Activated T-cell treated with anti-CD3 and anti-CD28 coated beads, Interleukin-2, amount 50 U/mL, for 72 hours (primary cell): Measurements from ENCODE around the gene PIGK. TPM values are rescaled to one million over a fixed set of nuclear protein-coding genes. Genes with fewer than 3 reads are reported as not detected.

ENCODE experiments used
- ATAC-seq, 2 donors: fragments of 150-1000 bp; cut with Tn5 transposase; replicated peaks in 1 of 2; 2 replicates each; pipeline ENCODE4 v1.10.0; 2021; ENCODE audit warnings: moderate library complexity in 2 of 2, mild to moderate bottlenecking in 1 of 2
- DNase-seq, 2 donors: peaks; one replicate each; pipeline ENCODE4 v3.0.0; 2021 to 2022; ENCODE audit warnings: mixed read lengths in 1 of 2
- H3K27ac Mint-ChIP-seq: one replicate; pipeline ENCODE4 v1.8.0; 2022; ENCODE audit warnings: mild to moderate bottlenecking, moderate library complexity, mixed read lengths
- H3K27me3 Mint-ChIP-seq: one replicate; pipeline ENCODE4 v1.8.0; 2022; ENCODE audit warnings: low read depth, mixed read lengths
- H3K36me3 Mint-ChIP-seq, 2 donors: one replicate each; pipeline ENCODE4 v1.8.0; 2022; ENCODE audit warnings: mixed read lengths in 2 of 2, mild to moderate bottlenecking in 1 of 2; ENCODE audit not compliant: insufficient read depth in 2 of 2
- H3K4me1 Mint-ChIP-seq: one replicate; pipeline ENCODE4 v1.8.0; 2022; ENCODE audit warnings: low read depth, mixed read lengths
- H3K4me3 Mint-ChIP-seq, 2 donors: one replicate each; pipeline ENCODE4 v1.8.0; 2022; ENCODE audit warnings: mild to moderate bottlenecking in 2 of 2, mixed read lengths in 2 of 2, moderate library complexity in 2 of 2
- H3K9me3 Mint-ChIP-seq, 2 donors: one replicate each; pipeline ENCODE4 v1.8.0; 2022; ENCODE audit warnings: mixed read lengths in 2 of 2
- total RNA-seq, 2 donors: library from RNA; stranded (reverse); gene quantifications; one replicate each; pipeline ENCODE4 v1.2.3, GENCODE V29; 2022

Gene PIGK
- total RNA-seq, 2 donors from 2014 or later = 21.3 to 26.4 TPM

DNA sequence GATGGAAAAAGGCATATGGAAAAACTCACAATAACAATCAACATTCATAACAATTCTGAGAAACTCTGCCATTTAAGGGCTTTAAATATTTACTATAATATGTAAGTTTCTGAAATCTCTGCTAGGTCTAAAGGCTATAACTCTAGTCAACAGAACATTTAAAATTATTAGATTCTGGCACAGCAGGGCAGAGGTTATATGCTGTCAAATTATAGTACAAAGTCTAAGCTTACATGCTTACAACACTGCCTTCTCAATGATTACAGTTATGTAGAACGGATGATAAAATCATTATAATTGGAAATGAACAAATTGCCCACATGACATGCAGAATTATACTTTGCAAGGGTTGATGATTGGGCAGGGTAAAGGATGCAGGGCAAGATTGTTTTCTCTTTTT, 97.7 kb downstream of the PIGK start:
- no peaks in the 10 kb centered on the region for H3K27me3 Mint-ChIP-seq
- no peak overlapping the region for H3K4me3 Mint-ChIP-seq
- no peak overlapping the region for H3K27ac Mint-ChIP-seq
- H3K36me3 Mint-ChIP-seq = peaks cover 0 to 2% of the 10 kb centered on the region in 2 donors
- no peak for ATAC-seq
- DNase-seq = no peak
- no peaks in the 10 kb centered on the region for H3K9me3 Mint-ChIP-seq
- no peaks in the 10 kb centered on the region for H3K4me1 Mint-ChIP-seq

DNA sequence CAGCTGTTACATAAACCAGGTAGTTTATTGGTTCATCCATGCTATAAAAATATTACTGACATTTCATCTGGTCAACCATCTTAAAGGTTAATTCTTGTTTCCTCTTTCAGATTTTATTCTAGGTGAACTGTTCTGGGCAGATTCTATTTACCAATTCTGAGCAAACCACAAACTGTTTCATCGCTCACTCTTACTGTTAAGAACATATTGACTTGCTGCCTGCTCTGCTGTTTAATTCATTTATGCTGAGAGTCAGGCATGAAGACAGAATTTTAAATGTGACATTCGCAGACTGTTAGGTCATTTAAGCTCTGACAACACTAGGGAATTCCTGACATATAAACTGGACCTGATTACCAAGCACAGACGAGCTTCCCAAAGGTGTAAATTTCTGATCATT, 98.3 kb downstream of the PIGK start:
- H3K27me3 Mint-ChIP-seq = no peaks in the 10 kb centered on the region
- no peak overlapping the region for H3K27ac Mint-ChIP-seq
- H3K36me3 Mint-ChIP-seq = peaks cover 0 to 2% of the 10 kb centered on the region in 2 donors
- ATAC-seq (no peak), DNase-seq (no peak)
- no peak overlapping the region for H3K4me3 Mint-ChIP-seq
- no peaks in the 10 kb centered on the region for H3K4me1 Mint-ChIP-seq
- no peaks in the 10 kb centered on the region for H3K9me3 Mint-ChIP-seq

DNA sequence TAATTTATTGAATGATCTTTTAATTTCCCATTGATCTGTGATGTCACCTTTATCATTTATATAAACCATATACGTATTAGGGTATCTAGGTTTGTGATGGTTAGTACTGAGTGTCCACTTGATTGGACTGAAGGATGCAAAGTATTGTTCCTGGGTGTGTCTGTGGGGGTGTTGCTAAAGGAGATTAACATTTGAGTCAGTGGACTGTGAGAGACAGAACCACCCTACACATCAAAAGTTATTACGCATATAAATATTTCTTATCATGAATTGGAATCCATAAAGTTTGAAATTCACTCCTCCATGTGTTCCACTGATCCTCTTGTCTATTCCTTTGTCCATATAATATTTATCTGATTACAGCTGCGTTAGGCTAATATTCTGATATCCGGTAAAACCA, 100.5 kb downstream of the PIGK start:
- no peak overlapping the region for H3K27ac Mint-ChIP-seq
- H3K9me3 Mint-ChIP-seq = no peaks in the 10 kb centered on the region
- no peak overlapping the region for H3K4me3 Mint-ChIP-seq
- DNase-seq = no peak
- ATAC-seq = no peak
- H3K27me3 Mint-ChIP-seq = no peaks in the 10 kb centered on the region
- no peaks in the 10 kb centered on the region for H3K4me1 Mint-ChIP-seq
- H3K36me3 Mint-ChIP-seq = no peaks in the 10 kb centered on the region

- DNase-seq = no peak
- Mint-ChIP-seq H3K4me3 (no peak overlapping the region), H3K36me3 (peaks cover 0 to 6% of the 10 kb centered on the region in 2 donors), H3K27ac (no peak overlapping the region), H3K4me1 (no peaks in the 10 kb centered on the region), H3K27me3 (no peaks in the 10 kb centered on the region), H3K9me3 (peaks cover 0 to 2% of the 10 kb centered on the region in 2 donors)
- no peak for ATAC-seq
These were observed 114.6 kb downstream of the PIGK start for GRCh38 chr1:77104672-77105071.

DNA sequence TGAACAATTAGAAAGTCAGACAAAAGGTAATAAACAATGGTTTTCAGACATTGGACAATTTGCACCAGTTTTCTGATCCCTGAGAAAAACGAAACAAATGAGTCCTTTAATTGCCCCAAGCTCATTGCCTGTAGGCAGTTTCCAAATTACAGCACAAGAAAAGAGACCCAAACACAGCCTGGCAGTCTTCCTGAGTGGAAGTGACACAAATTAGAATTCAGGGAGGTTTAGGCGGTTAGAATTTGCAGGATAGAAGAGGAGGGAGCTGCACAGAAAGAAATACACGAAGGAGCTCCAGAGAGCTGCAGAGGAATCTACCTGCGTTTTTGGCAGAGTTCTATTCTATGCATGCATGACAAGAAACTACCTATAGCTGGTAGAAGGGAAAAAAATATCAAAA, 115.7 kb downstream of the PIGK start:
- Mint-ChIP-seq H3K4me3 (no peak overlapping the region), H3K27me3 (no peaks in the 10 kb centered on the region), H3K9me3 (no peaks in the 10 kb centered on the region), H3K36me3 (no peaks in the 10 kb centered on the region), H3K27ac (no peak overlapping the region), H3K4me1 (no peaks in the 10 kb centered on the region)
- DNase-seq (no peak), ATAC-seq (no peak)

DNA sequence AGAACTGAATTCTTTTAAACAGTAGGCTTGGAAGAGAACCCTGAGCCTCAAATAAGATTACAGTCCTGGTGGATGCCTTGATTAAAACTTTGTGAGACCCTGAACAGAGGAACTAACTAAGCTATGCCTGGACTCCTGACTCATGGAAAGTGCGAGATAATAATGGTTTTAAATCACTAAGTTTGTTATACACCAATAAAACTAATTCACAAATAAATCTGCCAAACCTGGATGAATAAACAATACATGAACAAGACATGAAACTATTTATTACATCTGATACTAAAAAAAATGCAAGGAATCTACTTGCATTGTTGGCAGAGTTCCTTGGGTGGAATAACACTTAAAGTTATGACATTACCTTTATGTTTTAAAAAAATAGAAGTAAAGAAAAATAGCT, 118.4 kb downstream of the PIGK start:
- Mint-ChIP-seq H3K4me3 (no peak overlapping the region), H3K9me3 (peaks cover 0 to 3% of the 10 kb centered on the region in 2 donors), H3K36me3 (peaks cover 1 to 2% of the 10 kb centered on the region in 2 donors), H3K27me3 (no peaks in the 10 kb centered on the region), H3K4me1 (no peaks in the 10 kb centered on the region), H3K27ac (no peak overlapping the region)
- ATAC-seq (no peak), DNase-seq (no peak)

DNA sequence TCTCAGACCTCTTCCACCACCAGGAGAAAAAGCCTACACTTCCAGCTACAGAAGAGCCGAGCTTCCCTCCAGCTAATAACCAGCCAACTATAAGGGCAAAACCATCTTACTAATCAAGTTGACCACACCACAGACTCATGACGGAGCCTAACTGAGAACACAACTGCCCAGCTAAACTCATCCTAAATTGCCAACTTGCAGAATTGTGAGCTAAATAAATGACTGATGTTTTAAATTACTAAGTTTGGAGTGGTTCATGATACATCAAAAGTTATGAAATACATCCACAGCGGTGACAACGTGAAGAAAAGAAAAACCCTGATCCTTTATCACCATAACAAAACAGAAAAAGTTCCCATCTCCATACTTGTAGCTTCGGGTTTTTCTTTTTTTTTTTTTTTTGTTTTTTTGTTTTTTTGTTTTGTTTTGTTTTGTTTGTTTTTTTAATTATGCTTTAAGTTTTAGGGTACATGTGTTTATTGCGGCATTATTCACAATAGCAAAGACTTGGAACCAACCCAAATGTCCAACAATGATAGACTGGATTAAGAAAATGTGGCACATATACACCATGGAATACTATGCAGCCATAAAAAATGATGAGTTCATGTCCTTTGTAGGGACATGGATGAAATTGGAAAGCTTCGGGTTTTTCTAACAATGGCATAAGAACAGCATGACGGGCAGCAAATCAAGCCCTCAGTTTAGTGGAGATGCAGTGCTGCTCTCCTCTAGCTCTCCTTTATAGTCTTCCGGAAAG, 122.6 kb downstream of the PIGK start:
- Mint-ChIP-seq H3K4me1 (no peaks in the 10 kb centered on the region), H3K27ac (no peak overlapping the region), H3K9me3 (peaks cover 0 to 3% of the 10 kb centered on the region in 2 donors), H3K36me3 (peaks cover 1 to 2% of the 10 kb centered on the region in 2 donors), H3K4me3 (no peak overlapping the region), H3K27me3 (no peaks in the 10 kb centered on the region)
- ATAC-seq = no peak
- DNase-seq = no peak

DNA sequence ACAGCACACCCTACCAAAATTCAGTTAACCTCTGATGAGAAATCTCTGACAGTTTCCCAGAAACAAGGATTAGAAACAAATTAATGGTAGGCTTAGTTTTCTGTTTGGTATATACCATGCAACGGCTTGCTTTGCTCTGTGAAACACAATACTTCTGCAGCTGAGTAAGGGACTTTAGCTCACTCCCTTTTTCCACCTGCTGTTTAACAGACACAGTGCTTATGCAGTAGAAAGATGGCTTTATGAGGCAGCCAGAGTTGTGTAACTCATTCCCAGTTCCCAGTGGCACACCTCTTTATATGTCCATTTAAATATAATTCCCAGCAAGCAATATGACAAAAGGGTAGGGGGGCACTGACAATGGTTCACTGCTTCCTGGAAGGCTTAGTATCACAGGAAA, 124.0 kb downstream of the PIGK start:
- DNase-seq = no peak
- Mint-ChIP-seq H3K4me1 (no peaks in the 10 kb centered on the region), H3K4me3 (no peak overlapping the region), H3K9me3 (peaks cover 0 to 3% of the 10 kb centered on the region in 2 donors), H3K36me3 (peaks cover 1 to 2% of the 10 kb centered on the region in 2 donors), H3K27ac (no peak overlapping the region), H3K27me3 (no peaks in the 10 kb centered on the region)
- no peak for ATAC-seq

DNA sequence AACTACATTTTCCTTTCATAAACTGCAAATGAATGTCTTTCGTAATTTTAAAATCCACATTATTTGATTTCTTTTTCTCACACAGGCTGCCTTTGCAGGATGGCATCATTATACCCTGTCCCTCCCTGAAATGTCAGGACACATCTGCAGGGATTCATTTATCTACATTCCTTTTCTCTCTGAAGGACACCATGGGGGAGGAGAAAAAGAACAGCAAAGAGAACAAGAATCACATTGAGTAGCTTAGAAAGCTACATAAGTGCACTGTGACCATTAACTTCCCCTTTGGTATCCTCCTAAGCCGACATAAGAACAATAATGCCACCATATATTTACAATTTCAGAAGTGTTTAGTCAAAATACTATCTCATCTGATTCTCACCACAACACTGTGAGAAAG, 129.5 kb downstream of the PIGK start:
- ATAC-seq (no peak), DNase-seq (no peak)
- H3K27ac Mint-ChIP-seq = no peak overlapping the region
- H3K4me3 Mint-ChIP-seq = no peak overlapping the region
- no peaks in the 10 kb centered on the region for H3K4me1 Mint-ChIP-seq
- no peaks in the 10 kb centered on the region for H3K36me3 Mint-ChIP-seq
- H3K9me3 Mint-ChIP-seq = no peaks in the 10 kb centered on the region
- no peaks in the 10 kb centered on the region for H3K27me3 Mint-ChIP-seq

DNA sequence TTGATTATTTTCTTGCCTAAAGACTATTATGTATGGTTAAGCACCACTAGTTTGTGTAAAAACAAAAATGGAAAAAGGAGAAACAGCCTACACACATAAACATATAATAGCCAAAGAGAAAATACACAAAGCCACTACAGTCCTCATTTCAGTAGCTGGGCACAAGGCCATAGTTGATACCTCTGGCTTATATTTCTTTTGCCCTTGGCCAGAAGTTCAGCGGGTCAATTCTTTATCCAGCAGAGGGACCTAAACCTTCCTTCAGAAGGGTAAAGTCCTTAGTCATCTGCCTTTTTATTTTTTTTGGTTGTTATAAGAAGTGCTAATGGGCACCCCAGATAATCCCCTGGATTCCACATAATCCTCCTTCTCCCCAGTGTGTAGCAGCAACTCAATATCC, 134.1 kb downstream of the PIGK start:
- Mint-ChIP-seq H3K36me3 (no peaks in the 10 kb centered on the region), H3K4me1 (no peaks in the 10 kb centered on the region), H3K27ac (no peak overlapping the region), H3K9me3 (no peaks in the 10 kb centered on the region), H3K4me3 (no peak overlapping the region), H3K27me3 (no peaks in the 10 kb centered on the region)
- DNase-seq = no peak
- ATAC-seq = no peak

GRCh38 chr1:77084457-77084856, 134.8 kb downstream of the PIGK start:
- no peaks in the 10 kb centered on the region for H3K27me3 Mint-ChIP-seq
- no peak for ATAC-seq

GRCh38 chr1:77081834-77082233, 137.4 kb downstream of the PIGK start:
- Mint-ChIP-seq H3K4me3 (no peak overlapping the region), H3K9me3 (no peaks in the 10 kb centered on the region), H3K4me1 (no peaks in the 10 kb centered on the region), H3K27ac (no peak overlapping the region), H3K27me3 (no peaks in the 10 kb centered on the region), H3K36me3 (no peaks in the 10 kb centered on the region)
- no peak for ATAC-seq
- DNase-seq = no peak

More at GRCh38 chr1:77084457-77084856, 134.8 kb downstream of the PIGK start:
- Mint-ChIP-seq H3K36me3 (no peaks in the 10 kb centered on the region), H3K9me3 (no peaks in the 10 kb centered on the region), H3K4me1 (no peaks in the 10 kb centered on the region), H3K27ac (no peak overlapping the region), H3K4me3 (no peak overlapping the region)
- no peak for DNase-seq

- H3K4me1 Mint-ChIP-seq = no peaks in the 10 kb centered on the region
- no peaks in the 10 kb centered on the region for H3K36me3 Mint-ChIP-seq
- no peak overlapping the region for H3K27ac Mint-ChIP-seq
- H3K27me3 Mint-ChIP-seq = no peaks in the 10 kb centered on the region
- ATAC-seq (no peak), DNase-seq (no peak)
- H3K4me3 Mint-ChIP-seq = no peak overlapping the region
- H3K9me3 Mint-ChIP-seq = no peaks in the 10 kb centered on the region
These were observed 142.5 kb downstream of the PIGK start for GRCh38 chr1:77076759-77077158.

GRCh38 chr1:77068013-77068412, 151.2 kb downstream of the PIGK start:
- Mint-ChIP-seq H3K27ac (no peak overlapping the region), H3K36me3 (no peaks in the 10 kb centered on the region), H3K9me3 (peaks cover 0 to 3% of the 10 kb centered on the region in 2 donors), H3K4me1 (no peaks in the 10 kb centered on the region), H3K27me3 (no peaks in the 10 kb centered on the region), H3K4me3 (no peak overlapping the region)
- ATAC-seq (no peak), DNase-seq (no peak)
